HS-27A (cell line): ENCODE data around the gene OR4D6.
"Not testable (repeated sequence)": the region's sequence is repeated elsewhere in the genome, so short reads cannot be mapped to it uniquely, and the experiment has no call there.

Experiments
- DNase-seq: peaks from one replicate; pipeline ENCODE4 v3.0.0-alpha.2; 2012; ENCODE audit warnings: low read depth, missing footprints

The OR4D6 gene

DNA sequence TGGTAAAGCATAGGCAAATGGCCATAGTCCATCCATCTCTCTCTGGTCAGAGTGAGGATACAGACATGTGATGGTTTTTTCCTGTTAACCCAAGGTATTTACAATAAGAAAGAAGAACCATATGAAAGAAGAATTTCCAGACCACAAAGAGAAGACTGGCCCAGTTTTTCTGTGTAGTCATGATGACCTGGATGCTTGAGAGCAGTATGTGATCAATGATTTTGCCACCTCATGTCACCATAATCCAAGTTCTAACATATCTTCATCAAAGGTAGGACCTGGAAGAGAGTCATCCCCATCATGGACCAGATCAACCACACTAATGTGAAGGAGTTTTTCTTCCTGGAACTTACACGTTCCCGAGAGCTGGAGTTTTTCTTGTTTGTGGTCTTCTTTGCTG, at the start of gene OR4D6:
Gene OR4D6 (plus strand): TSS at position 301 of the 400 bp plus-strand sequence. CDS start 0 bp downstream, at position 301.
- no peak for DNase-seq

DNA sequence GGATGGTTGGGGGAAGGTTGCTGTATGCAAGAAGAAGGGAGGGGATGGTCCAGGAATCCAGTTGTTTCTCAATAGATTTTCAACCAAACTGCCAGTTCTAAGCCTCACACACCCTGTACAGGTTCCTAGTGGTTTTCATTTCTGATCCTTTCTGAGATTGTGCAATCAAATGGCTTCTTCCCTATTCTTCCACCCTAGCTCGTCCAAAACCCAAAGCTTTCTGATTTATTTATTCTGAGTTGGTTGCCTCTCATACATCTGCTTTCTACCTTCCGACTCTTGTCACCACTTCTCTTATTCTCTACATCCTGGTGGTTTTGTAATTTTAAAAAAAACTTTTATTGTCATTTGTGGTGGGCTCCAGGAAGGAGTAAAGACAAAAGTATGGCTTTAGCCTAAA, 43.1 kb upstream of the OR4D6 start:
- DNase-seq = no peak

GRCh38 chr11:59415111-59415510, 41.6 kb upstream of the OR4D6 start:
- no peak for DNase-seq

DNA sequence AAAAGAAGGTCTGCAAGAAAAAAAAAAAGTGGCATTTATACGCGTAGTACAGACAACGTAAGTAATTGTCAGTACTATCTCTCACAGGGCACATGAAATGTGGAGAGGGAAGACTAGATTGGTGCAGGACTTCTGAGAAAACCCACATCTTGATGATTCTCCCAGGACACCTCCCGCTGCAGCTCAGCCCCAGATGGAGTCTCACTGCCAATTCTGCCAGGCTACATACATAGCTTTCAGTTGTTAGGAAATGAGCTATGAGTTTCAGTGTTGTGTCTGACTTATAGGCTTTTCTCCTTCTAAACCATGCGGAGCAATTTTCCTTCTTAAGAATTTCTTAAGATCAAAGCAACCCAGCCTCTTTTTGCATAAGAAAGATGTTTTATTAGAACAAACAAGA, 40.1 kb upstream of the OR4D6 start:
- DNase-seq = no peak

DNA sequence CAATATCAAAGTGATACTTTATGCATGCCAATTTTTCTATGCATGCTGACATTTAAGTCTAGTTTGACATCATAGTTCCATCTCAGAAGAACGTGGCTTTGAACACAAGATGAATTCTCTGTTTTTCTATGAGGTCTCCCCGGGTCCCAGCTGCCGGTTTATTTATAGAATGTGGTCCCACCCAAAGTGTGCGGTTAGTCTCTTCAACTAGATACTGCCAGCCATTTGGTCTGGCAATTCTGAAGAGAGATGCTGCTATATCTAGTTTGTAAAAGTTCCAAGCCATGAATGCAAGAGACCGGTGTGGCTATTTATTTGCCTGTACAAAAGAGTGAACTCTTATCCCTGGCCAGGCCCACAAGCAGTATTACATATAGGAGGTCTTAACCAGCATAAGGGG, 39.7 kb upstream of the OR4D6 start:
- no peak for DNase-seq

DNA sequence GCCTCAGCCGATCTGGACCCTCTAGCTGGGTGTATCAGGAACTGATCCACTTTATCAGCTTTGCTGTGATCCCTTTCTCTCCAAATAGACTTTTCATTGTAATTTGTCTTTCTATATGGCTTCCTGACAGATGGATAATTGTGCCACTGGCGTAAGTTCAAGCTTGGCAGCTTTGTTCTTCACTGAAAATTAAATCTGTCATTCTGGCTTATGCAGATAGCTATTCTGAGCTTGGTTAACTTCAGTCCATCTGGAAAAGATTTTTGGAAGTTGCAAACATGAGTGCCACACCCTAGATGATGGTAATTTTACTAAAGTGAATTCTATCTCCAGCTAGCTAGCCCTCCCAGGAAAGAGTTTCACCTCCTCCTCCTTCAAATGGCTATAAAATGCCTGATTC, 38.6 kb upstream of the OR4D6 start:
- DNase-seq = no peak

- DNase-seq = no peak
These were observed 32.9 kb upstream of the OR4D6 start for GRCh38 chr11:59423835-59424234.

DNA sequence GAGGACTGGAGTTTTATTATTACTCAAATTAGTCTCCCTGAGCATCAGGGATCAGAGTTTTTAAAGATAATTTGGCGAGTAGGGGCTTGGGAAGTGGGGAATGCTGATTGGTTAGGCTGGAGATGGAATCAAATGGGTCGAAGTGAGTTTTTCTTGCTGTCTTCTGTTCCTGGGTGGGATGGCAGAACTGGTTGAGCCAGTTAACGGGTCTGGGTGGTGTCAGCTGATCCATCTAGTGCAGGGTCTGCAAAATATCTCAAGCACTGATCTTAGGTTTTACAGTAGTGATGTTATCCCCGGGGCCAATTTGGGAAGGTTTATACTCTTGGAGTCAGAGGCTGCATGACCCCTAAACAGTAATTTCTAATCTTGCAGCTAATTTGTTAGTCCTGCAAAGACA, 31.6 kb upstream of the OR4D6 start:
- no peak for DNase-seq

GRCh38 chr11:59426361-59427067, 30.2 kb upstream of the OR4D6 start, which contains the start of gene OR5A2:
TSS of gene OR5A2 (minus strand) at chr11:59426413. CDS start at chr11:59422953, 3,460 bp downstream.
- no peak for DNase-seq

- DNase-seq = no peak
These were observed 29.7 kb upstream of the OR4D6 start for GRCh38 chr11:59427068-59427382.

DNA sequence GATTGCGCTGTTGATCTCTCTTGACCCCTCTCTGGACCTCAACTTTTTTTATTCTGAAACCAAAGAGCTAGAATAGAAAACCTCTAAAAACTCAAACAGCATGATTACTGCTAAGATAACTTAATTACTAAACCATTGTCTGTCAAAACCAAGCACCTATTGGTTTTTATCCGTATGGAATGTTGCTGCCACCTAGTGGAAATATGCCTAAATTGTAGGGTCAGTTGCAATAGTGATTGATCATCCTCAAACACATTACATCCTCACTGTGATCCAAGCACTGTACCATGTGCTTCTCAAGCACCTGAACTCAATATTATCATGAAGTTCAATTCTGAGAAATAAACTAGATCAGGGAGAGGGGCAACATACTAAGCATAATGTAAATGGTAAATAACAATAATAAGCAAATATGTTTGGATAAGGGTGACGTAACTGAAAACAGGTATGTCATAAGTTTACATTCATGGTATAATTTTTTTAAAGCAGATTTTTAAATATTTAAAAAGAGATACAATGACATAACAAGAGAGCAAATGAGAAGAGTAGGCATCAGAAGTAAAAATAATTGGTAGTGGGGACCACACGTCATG, 26.7 kb upstream of the OR4D6 start:
- DNase-seq = peak; percentile 24

- DNase-seq = no peak
These were observed 20.6 kb upstream of the OR4D6 start, which contains the start of gene OR5A1 for GRCh38 chr11:59436169-59436568. TSS of gene OR5A1 (plus strand) at chr11:59436469. CDS start at chr11:59443169, 6,700 bp downstream.

- no peak for DNase-seq
These were observed 19.0 kb upstream of the OR4D6 start for GRCh38 chr11:59437770-59438169.

GRCh38 chr11:59445624-59446023, 11.1 kb upstream of the OR4D6 start:
- DNase-seq = not testable (repeated sequence)

DNA sequence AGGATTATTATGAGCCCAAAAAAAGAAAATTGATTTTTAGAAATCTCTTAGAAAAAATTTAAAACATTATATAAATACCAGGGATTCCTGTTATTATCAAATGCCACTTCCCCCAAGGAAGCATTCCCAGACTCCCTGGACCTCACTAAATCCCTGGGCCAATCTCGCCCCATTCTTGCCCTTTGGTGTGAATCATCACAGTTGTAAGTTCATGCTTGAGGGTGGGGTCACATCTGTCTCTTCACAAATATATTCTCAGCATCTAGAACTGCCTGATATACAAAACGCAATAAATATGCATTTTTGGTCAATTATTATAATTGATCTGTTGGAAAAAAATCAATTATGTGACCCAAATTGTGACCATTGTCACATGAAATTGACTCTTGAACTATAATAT, 8.3 kb upstream of the OR4D6 start:
- no peak for DNase-seq

DNA sequence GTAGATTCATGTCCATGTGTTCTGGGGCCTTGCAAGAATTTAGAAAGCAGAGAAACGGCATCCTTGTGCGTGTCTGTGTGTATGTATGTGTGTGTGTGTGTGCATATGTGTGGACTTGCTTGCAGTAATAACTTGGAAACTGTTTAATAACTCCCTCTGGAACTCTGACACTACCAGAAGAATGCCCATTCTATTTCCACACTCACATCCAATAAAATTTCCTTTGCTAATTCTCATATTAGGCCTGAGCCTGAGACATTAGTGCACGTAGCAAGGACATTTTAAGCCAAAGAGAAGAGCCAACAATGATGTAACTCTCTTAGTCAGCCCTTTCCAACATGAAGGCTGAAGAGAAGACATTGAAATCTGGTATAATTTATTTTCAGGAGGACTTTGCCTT, 3.2 kb downstream of the OR4D6 start:
- DNase-seq = no peak

DNA sequence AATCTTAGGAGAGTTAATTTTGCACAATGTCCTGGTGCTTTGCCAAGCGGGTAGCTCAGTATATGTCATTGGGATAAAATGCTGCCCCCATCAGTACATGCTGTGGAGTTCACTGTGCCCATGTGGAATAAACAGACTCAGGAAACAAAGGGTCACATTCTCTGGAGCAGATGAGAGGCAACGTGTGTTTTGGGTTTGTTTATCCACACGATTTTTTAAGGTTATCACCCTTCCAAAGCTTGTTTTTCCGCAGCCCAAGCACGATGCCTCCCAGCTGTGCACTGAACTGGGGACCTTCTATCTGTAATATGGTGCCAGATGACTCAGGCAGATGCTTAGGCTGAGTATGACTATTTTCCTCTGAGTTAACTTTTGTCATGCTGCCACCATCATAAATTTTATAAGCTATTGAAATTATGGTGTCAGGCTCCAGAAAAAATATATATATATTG, 6.5 kb downstream of the OR4D6 start:
- DNase-seq = no peak

- no peak for DNase-seq
These were observed 16.3 kb downstream of the OR4D6 start, which contains the start of gene OR4D10 for GRCh38 chr11:59473015-59473414. TSS of gene OR4D10 (plus strand) at chr11:59473315. CDS start at chr11:59477430, 4,115 bp downstream.

GRCh38 chr11:59475176-59475575, 18.4 kb downstream of the OR4D6 start:
- DNase-seq = no peak

DNA sequence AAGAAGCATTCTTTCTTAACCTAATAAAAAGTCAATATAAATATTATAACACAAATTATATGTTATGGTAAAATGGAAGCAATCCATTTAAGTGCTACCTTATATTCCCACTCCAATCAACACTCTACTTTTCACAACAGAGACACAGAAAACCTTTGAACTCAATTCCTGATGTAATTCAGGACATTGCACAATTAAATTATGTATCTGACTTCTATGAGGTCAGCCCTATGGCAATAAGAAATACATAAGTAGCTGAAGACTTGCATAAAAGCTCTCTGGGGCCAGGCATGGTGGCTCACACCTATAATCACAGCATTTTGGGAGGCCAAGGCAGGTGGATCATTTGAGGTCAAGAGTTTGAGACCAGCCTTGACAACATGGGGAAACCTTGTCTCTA, 23.1 kb downstream of the OR4D6 start:
- no peak for DNase-seq

GRCh38 chr11:59480359-59480758, 23.6 kb downstream of the OR4D6 start:
- no peak for DNase-seq

GRCh38 chr11:59501931-59502330, 45.2 kb downstream of the OR4D6 start:
- DNase-seq = no peak

GRCh38 chr11:59503276-59503675, 46.5 kb downstream of the OR4D6 start, which contains the start of gene OR4D11:
TSS of gene OR4D11 (plus strand) at chr11:59503576. CDS start at chr11:59503576, 0 bp downstream.
- DNase-seq = no peak
